ENCODE results near the gene TFIP11.

The TFIP11 gene

DNA sequence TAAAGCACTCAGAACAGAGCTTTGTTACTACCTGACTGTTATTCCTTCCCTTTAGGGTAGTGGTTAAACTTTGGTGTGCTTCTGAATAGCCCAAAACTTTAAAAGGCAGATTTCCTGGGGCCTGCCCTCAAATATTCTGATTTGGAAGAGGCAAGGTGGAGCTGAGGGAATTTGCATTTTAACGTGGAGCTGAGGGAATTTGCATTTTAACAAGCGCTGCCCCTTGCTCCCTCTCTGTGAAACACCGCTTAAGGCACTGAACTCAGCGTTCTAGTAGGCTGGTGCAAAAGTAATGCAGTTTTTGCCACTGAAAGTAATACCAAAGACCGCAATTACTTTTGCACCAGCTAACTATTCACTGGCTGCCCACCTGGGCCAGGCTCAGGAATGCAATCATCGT, 42.7 kb upstream of the TFIP11 start:
- H3K4me3 ChIP-seq (replicated peaks in 1 of 2; ENCODE audit: low read depth in 2 of 2, low read length in 2 of 2), result no peak overlapping the region
- TF ChIP-seq, protein P1, sequence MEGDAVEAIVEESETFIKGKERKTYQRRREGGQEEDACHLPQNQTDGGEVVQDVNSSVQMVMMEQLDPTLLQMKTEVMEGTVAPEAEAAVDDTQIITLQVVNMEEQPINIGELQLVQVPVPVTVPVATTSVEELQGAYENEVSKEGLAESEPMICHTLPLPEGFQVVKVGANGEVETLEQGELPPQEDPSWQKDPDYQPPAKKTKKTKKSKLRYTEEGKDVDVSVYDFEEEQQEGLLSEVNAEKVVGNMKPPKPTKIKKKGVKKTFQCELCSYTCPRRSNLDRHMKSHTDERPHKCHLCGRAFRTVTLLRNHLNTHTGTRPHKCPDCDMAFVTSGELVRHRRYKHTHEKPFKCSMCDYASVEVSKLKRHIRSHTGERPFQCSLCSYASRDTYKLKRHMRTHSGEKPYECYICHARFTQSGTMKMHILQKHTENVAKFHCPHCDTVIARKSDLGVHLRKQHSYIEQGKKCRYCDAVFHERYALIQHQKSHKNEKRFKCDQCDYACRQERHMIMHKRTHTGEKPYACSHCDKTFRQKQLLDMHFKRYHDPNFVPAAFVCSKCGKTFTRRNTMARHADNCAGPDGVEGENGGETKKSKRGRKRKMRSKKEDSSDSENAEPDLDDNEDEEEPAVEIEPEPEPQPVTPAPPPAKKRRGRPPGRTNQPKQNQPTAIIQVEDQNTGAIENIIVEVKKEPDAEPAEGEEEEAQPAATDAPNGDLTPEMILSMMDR (IDR thresholded peaks at IDR 0.05; ENCODE audit: low read depth, low read length), result no peak
- no peak for DNase-seq (ENCODE audit: low read depth in 2 of 2)

- TF ChIP-seq, protein P1 (IDR thresholded peaks at IDR 0.05; ENCODE audit: low read depth, low read length), result no peak
- peak overlapping the region in 1 of 2 donors; percentile 20 for H3K4me3 ChIP-seq (replicated peaks in 1 of 2; ENCODE audit: low read depth in 2 of 2, low read length in 2 of 2)
- peak; percentile 81 to 92 for DNase-seq (ENCODE audit: low read depth in 2 of 2)
Measured at GRCh38 chr22:26553056-26553752, 40.9 kb upstream of the TFIP11 start.

DNA sequence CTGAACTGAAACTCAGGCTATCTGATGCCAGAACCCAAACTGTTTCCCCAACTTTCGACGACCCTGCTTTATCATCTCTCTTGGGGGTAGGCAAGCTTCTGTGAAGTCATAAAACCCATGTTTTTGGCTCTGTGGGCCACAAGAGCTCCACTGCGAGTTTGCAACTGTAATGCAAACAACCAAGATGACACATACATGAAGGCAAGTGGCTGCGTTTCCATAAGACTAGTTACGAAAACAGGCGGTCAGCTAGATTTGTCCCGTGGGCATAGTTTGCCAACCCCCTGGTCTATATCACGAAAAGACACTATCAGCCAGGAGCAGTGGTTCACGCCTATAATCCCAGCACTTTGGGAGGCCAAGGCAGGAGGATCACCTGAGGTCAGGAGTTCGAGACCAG, 40.2 kb upstream of the TFIP11 start:
- peak in 1 of 2 donors; percentile 70 for DNase-seq (ENCODE audit: low read depth in 2 of 2)
- TF ChIP-seq, protein P1 (IDR thresholded peaks at IDR 0.05; ENCODE audit: low read depth, low read length), result no peak
- H3K4me3 ChIP-seq (replicated peaks in 1 of 2; ENCODE audit: low read depth in 2 of 2, low read length in 2 of 2), result no peak overlapping the region

DNA sequence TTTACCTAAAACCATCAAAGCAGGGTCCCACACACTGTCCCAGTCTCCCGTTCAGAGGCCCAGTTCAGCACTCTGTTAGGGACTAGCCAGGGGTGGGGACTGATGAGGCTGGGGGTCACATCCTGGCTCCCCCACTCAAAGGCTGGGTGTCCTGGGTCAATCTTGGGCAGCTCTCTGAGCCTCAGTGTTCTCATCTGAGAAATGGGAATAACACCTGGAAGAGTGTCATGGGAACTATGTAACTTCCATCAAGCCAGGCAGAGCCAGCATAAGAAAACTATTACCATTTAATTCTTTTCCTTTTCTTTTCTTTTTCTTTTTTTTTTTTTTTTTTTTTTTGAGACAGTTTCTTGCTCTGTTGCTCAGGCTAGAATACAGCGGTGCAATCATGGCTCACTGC, 39.3 kb upstream of the TFIP11 start:
- DNase-seq (ENCODE audit: low read depth in 2 of 2), result no peak
- TF ChIP-seq, protein P1 (IDR thresholded peaks at IDR 0.05; ENCODE audit: low read depth, low read length), result no peak
- no peak overlapping the region for H3K4me3 ChIP-seq (replicated peaks in 1 of 2; ENCODE audit: low read depth in 2 of 2, low read length in 2 of 2)

- no peak overlapping the region for H3K4me3 ChIP-seq (replicated peaks in 1 of 2; ENCODE audit: low read depth in 2 of 2, low read length in 2 of 2)
- TF ChIP-seq, protein P1 (IDR thresholded peaks at IDR 0.05; ENCODE audit: low read depth, low read length), result no peak
- peak; percentile 64 to 79 for DNase-seq (ENCODE audit: low read depth in 2 of 2)
Measured at GRCh38 chr22:26550498-26551033, 38.3 kb upstream of the TFIP11 start.

GRCh38 chr22:26549902-26550497, 37.7 kb upstream of the TFIP11 start:
- TF ChIP-seq, protein P1 (IDR thresholded peaks at IDR 0.05; ENCODE audit: low read depth, low read length), result no peak
- DNase-seq (ENCODE audit: low read depth in 2 of 2), result no peak
- no peak overlapping the region for H3K4me3 ChIP-seq (replicated peaks in 1 of 2; ENCODE audit: low read depth in 2 of 2, low read length in 2 of 2)

All from cardiac fibroblast (primary cell).